ENCODE data around the gene CENPM. TPM values are rescaled to one million over a fixed set of nuclear protein-coding genes. Genes with fewer than 3 reads are reported as not detected.

The CENPM gene
- total RNA-seq, 4 donors from 2014 or later: not detected

GRCh38 chr22:41932353-41932752 is 14.6 kb downstream of the CENPM start:
- H3K36me3 ChIP-seq: no peaks in the 10 kb centered on the region
- 93% methylated on average over 3 of the region's 12 CpGs for WGBS
- peaks cover 0 to 1% (median 0%) of the 10 kb centered on the region in 4 donors for H3K27me3 ChIP-seq
- H3K4me3 ChIP-seq: no peak overlapping the region
- no peak for TF ChIP-seq CTCF (IDR thresholded peaks at IDR 0.05)
- no peak for TF ChIP-seq EP300 (IDR thresholded peaks at IDR 0.05)
- no peak for TF ChIP-seq POLR2A (IDR thresholded peaks at IDR 0.05; ENCODE audit: low read depth)
- no peak for TF ChIP-seq POLR2AphosphoS5 (IDR thresholded peaks at IDR 0.05)
- no peak for DNase-seq (ENCODE audit: extremely low spot score)
- no peaks in the 10 kb centered on the region for H3K9me3 ChIP-seq
- H3K27ac ChIP-seq (replicated peaks in 1 of 4): no peak overlapping the region
- H3K4me1 ChIP-seq: peaks cover 0 to 4% (median 0%) of the 10 kb centered on the region in 4 donors
- intact Hi-C loops (cut with DNase I): no loop called here

- intact Hi-C loops (cut with DNase I): no loop called here
- TF ChIP-seq EP300 (IDR thresholded peaks at IDR 0.05) (no peak), POLR2A (IDR thresholded peaks at IDR 0.05; ENCODE audit: low read depth) (no peak), CTCF (IDR thresholded peaks at IDR 0.05) (no peak), POLR2AphosphoS5 (IDR thresholded peaks at IDR 0.05) (no peak)
- H3K9me3 ChIP-seq: no peaks in the 10 kb centered on the region
- H3K27ac ChIP-seq (replicated peaks in 1 of 4): no peak overlapping the region
- H3K27me3 ChIP-seq: peaks cover under 1 to 7% (median 2%) of the 10 kb centered on the region in 4 donors
- no peak for DNase-seq (ENCODE audit: extremely low spot score)
- H3K4me3 ChIP-seq: no peak overlapping the region
- H3K36me3 ChIP-seq: no peaks in the 10 kb centered on the region
- 78% methylated on average over 10 of the region's 10 CpGs for WGBS
- peaks cover 1 to 4% (median 2%) of the 10 kb centered on the region in 4 donors for H3K4me1 ChIP-seq
These were observed 15.2 kb downstream of the CENPM start for GRCh38 chr22:41931701-41932269.

- Histone ChIP-seq H3K4me1 (peaks cover 9 to 18% (median 14%) of the 10 kb centered on the region in 4 donors), H3K36me3 (no peaks in the 10 kb centered on the region), H3K27me3 (peaks cover 5 to 29% (median 20%) of the 10 kb centered on the region in 4 donors), H3K27ac (replicated peaks in 1 of 4) (no peak overlapping the region), H3K9me3 (no peaks in the 10 kb centered on the region), H3K4me3 (no peak overlapping the region)
- no peak for DNase-seq (ENCODE audit: extremely low spot score)
- intact Hi-C loops (cut with DNase I): no loop called here
- WGBS: 89% methylated on average over 8 of the region's 8 CpGs
- TF ChIP-seq CTCF (IDR thresholded peaks at IDR 0.05) (no peak), EP300 (IDR thresholded peaks at IDR 0.05) (no peak), POLR2AphosphoS5 (IDR thresholded peaks at IDR 0.05) (no peak), POLR2A (IDR thresholded peaks at IDR 0.05; ENCODE audit: low read depth) (no peak)
These were observed 17.5 kb downstream of the CENPM start for GRCh38 chr22:41929418-41929810.

GRCh38 chr22:41928593-41929417 is 18.1 kb downstream of the CENPM start:
- H3K27me3 ChIP-seq: peaks cover 5 to 29% (median 20%) of the 10 kb centered on the region in 4 donors
- 70% methylated on average over 11 of the region's 14 CpGs for WGBS
- no peak overlapping the region for H3K27ac ChIP-seq (replicated peaks in 1 of 4)
- peaks cover 8 to 18% (median 14%) of the 10 kb centered on the region in 4 donors for H3K4me1 ChIP-seq
- intact Hi-C loops (cut with DNase I): no loop called here
- H3K4me3 ChIP-seq: no peak overlapping the region
- no peak for DNase-seq (ENCODE audit: extremely low spot score)
- TF ChIP-seq CTCF (IDR thresholded peaks at IDR 0.05) (no peak), POLR2A (IDR thresholded peaks at IDR 0.05; ENCODE audit: low read depth) (no peak), EP300 (IDR thresholded peaks at IDR 0.05) (no peak), POLR2AphosphoS5 (IDR thresholded peaks at IDR 0.05) (no peak)
- no peaks in the 10 kb centered on the region for H3K36me3 ChIP-seq
- H3K9me3 ChIP-seq: no peaks in the 10 kb centered on the region
